CD1c-positive myeloid dendritic cell (primary cell): ENCODE data around the gene CR1L.
"Not testable (repeated sequence)": the region's sequence is repeated elsewhere in the genome, so short reads cannot be mapped to it uniquely, and the experiment has no call there.

ENCODE experiments used
- DNase-seq: peaks from one replicate; pipeline ENCODE4 v3.0.0-alpha.2; 2016; ENCODE audit errors: extremely low spot score

The CR1L gene

DNA sequence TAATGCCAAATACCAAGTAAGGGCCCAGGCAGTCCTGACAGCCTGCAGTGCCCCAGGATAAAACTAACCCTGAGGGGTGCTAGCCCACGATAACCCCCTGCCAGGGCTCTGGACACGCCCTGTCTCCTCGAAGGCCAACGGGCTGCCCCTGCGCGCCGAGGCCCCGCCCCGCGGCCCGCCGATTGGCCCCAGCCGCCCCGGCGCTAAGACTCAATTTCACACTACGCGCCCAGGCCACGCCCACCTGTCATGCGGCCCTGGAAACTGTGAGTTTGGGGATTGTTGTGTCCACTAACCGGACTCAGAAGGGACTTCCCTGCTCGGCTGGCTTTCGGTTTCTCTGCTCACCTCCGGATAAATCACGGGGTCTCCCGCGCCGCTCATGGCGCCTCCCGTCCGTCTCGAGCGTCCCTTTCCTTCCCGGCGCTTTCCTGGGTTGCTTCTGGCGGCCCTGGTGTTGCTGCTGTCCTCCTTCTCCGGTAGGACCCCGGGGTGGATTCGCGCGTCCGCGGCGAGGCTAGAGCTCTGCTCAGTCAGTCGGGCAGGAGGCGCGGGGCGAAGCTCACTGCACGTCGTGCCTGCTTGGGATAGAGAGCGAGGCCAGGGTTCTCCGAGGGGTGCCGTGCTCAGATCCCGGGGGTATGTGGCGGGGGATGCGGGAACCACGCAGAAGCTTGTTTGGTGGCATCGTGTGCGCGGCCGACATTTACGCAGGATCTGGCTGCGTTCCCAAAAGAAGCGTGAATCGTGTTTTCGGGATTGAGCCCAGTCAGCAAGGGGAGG lies at the start of gene CR1L:
TSS of gene CR1L (plus strand) at position 282 of the 783 bp plus-strand sequence. CDS start at position 383, 101 bp downstream.
- peak; percentile 91 for DNase-seq

DNA sequence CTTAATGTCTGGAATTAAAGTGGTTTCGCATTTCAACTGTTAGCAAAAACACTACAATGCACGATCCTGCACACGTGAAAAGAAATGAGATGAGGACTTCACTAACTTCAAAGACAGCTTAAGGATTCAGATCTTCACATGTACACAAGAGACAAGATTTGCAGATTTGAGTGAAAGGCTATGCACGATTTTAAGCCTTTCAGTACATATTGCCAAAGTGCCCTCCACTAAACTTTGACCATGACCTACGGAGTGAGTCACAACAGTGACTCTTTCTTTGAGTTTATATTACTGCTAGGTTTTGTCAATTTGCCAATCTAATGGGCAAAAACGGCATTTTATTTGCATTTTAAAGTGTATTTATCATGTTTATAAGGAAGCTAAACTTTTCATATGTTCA lies 41.2 kb upstream of the CR1L start:
- no peak for DNase-seq

DNA sequence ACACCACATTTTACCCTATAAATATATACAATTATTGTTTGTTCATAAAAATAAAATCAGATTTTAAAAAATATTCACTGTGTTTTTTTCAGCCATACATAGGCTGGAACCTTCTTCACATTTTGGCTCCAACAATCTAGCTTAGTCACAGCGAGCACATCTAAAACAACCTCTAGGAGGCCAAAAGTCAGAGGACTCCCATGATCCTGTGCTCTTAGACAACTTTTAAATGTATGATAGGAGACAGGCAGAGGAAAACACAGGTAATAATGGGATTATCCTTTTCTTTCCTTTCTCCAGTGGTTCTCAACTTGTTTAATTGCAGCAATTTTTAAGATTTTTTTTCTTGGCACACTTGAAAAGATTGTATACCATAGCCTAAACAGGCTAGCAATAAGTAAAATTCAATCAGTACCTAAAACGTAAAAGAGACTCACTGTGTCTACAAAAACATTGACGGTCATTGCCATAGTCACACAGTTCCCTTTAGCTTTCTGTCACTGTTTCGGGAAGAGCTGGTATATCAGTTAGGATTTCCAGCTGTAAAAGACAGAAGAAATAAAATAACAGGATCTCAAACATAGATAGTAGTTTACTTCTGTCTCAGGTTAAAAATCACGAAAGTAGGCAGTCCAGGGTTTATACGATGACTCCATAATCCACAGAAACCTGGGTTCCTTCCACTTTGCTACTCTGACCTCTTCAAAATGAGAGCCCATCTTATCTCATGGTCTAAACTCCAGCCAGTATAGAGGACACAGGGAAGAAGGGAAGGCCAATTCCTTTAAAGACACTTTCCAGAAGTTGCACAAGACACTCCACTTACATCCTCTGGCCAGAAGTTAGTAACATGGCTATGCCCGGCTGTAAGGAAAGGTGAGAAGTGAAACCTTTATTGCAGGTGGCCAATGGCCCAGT lies 39.2 kb upstream of the CR1L start:
- no peak for DNase-seq

DNA sequence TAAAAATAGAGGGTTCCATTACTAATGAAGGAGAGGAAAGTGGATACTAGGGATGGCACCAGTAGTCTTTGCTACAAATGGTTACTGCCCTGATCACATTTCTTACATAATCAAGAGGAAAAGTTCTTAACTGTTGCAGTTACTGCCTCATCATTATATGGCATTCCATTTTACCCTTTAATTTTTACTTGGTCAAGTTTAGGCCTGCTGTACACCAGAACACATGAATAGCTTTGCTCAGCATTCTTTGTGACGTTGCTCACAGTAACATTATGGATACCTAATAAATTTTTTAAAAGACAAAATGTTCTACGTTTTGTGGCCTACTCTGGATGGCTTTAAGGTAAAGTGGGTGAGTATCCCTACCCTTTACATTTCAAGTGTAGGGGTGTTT lies 38.6 kb upstream of the CR1L start:
- DNase-seq, result no peak

DNA sequence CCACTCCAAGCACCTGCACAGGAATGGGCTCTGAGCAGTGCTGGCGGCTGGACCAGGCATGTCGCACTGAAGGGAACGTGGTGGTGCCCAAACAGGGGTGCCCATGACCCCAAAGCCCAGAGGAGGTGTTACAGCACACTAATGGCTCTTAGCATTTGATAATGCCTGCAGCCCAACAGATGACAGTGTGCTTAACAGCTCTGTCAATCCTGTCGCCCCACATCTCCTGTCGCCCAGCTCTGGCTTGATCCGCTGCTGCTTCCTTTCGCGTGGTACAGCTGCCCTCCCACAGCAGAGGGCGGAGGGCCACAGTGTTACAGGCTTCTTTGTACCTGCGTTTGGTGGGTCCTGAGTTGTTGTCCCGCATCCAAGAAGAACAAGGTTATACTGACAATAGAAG lies 32.2 kb upstream of the CR1L start:
- no peak for DNase-seq

DNA sequence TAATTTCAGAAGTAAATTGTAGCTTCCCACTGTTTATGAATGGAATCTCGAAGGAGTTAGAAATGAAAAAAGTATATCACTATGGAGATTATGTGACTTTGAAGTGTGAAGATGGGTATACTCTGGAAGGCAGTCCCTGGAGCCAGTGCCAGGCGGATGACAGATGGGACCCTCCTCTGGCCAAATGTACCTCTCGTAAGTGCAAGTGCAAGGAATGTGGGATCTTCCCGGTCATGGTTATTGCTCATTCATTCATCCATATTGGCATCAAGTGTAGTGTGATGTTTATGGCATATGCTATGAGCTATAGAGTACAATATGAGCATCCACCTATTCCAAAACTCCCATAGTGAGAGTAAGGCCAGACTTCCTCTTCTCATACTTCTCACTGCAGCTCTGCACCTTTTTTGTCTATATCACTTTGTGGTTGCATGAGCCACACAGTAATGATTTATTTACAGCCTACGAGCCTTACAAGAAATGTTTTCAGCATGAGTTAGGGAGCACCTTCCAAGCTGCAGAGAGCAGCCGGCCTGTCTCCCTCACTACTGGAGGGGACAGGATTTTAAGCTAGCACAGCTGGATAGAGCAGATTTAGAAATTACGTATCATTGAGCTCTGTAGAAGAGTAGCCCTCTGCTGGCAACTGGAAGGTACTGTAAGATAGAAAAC lies 24.9 kb upstream of the CR1L start:
- peak; percentile 35 for DNase-seq

DNA sequence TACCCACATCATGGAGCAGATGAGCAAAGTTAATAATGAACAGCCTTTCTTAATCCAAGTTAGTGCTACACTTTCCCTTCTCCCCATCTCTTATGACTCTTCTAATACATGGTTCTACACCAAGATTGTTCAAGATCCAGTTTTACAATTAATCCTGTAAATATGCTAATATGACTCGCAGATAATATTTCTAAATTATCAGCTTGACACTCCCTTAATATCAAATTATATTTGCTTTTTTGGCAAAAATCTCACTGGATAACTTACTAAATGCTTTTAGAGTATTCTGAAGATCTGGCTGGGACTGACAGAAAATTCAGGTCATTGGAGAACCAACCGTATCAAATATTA lies 24.4 kb upstream of the CR1L start:
- no peak for DNase-seq

DNA sequence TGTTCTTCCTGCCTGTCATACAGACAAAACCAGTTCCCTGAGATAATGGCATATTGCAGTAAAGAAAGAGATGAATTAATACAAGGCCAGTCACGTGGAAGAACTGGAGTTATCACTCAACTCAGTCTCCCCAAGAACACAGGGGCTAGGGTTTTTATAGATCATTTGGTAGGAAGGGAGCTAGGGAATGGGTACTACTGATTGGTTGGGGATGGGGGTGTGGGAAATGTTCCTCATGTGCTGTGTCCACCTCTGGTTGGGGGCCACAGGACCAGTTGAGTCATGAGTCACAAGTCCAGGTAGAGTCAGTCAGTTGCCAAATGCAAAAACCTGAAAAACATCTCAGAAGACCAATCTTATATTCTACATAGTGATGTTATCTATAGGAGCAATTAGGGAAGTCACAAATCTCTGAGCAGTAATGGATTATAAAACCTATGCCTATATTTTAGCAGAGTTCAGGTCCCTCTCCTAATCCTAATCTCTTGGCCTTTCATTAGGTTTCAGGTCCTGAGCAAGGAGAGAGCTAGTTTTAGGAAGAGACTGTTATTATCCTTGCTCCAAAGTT lies 19.3 kb upstream of the CR1L start:
- not testable (repeated sequence) for DNase-seq

DNA sequence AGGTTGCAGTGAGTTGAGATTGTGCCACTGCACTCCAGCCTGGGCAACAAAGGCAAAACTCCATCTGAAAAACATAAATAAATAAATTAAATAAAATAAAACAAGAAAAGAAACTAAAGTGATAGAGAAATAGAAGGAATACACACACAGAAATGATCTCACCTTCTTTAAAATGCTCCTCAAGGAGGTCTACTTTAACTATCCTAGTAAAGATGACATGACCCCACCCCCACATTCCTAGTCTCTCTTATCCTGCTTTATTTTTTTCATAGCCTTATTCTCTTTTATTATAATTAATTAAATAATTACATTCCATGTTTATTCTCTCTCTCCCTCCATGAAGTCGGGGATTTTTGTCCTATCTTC lies 18.0 kb upstream of the CR1L start:
- no peak for DNase-seq

DNA sequence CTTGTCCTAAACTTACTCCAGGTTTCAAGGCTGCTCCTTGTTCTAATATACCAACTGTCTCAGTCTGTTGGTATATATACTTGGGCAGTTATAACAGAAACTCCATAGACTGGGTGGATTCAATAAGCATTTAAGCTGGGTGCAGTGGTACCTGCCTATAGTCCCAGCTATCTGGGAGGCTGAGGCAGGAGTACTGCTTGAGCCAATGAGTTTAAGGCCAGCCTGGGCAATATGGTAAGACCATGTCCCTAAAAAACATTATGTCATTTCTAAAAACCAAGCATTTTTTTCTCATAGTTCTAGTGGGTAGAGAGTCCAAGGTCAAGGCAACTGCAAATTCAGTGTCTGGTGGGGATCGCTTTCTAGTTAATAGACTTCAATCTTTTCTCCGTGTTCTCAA lies 17.4 kb upstream of the CR1L start:
- DNase-seq, result no peak

DNA sequence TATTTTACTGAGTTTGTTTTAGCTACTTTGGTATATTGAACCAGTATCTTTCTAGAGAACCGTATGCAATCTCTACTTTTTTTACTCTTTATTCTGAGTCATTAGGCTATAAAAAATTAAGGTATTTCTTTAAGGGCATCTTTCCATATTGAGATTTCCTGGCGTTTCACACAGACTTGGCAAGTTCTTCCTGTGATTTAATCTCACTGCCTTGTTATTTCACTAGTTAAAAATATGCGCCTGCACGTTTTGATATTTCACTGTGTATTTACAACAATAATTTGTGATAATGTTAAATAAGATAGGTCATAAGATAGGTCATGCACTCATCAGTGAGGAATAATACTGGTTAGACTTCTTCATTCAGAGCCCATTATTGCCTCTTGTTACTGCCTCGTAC lies 16.2 kb upstream of the CR1L start:
- no peak for DNase-seq

DNA sequence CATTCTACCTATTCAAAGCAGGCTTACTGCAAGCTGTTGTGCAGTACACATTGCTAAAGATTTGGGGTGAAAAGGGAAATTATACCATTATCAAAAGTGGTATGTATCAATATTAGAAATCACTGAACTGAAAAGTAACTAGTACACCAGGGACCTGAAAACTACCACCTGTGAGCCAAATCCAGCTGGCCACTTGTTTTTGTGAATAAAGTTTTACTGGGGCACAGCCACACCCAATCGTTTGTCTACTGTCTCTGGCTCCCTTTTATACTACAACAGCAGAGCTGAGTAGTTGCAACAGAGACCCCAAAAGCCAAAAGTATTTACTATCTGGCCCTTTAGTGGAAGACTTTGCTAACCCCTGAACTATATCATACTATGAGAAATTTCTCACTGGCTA lies 13.8 kb upstream of the CR1L start:
- no peak for DNase-seq

DNA sequence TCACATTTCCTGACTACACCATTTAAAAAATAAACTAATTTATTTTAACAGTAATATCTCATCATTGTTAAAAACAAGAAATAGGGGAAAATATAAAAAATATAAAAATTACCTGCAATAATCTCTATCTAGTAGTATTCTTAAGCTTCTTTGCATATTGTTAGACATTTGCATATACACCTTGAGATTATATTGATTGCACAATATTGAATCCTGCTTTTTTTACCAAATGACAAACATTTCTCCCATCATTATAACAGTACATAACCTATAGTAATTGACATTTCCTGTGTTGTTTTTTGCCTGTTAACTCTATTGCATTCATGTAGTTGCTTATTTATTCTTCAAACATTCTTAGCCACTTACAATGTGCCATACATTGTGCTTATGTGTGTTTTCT lies 11.7 kb upstream of the CR1L start:
- no peak for DNase-seq

DNA sequence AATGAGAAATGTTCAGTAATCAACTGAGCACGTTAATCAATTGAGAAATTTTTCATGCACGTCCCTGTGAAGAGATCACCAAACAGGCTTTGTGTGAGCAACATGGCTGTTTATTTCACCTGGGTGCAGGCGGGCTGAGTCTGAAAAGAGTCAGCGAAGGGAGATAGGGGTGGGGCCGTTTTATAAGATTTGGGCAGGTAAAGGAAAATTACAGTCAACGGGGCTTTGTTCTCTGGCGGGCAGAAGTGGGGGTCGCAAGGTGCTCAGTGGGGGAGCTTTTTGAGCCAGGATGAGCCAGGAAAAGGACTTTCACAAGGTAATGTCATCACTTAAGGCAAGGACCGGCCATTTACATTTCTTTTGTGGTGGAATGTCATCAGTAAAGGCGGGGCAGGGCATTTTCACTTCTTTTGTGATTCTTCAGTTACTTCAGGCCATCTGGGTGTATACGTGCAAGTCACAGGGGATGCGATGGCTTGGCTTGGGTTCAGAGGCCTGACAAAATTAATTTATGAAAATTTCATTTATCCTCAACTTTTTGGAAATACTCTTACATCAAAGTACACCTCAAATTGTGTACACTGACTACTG lies 11.1 kb upstream of the CR1L start:
- not testable (repeated sequence) for DNase-seq

DNA sequence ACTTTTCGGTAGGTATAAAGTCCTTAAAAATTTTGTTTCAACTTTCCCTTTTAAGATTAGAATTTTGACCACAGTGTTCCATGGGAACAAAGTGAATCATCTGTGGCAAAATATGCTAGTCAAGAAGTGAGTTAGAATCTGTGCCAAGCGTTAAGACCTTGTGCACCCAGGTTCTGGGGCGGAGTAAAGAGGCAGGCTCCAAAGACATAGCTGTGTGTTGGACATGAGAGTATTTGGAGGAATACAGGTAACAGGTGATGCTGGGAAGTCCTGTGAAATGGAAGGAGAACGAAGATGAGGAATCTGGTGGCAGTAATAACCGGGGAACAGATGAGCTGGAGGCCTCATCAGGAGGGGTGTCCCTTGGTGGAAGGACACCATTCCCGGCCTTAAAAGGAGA lies 10.6 kb upstream of the CR1L start:
- DNase-seq, result not testable (repeated sequence)

DNA sequence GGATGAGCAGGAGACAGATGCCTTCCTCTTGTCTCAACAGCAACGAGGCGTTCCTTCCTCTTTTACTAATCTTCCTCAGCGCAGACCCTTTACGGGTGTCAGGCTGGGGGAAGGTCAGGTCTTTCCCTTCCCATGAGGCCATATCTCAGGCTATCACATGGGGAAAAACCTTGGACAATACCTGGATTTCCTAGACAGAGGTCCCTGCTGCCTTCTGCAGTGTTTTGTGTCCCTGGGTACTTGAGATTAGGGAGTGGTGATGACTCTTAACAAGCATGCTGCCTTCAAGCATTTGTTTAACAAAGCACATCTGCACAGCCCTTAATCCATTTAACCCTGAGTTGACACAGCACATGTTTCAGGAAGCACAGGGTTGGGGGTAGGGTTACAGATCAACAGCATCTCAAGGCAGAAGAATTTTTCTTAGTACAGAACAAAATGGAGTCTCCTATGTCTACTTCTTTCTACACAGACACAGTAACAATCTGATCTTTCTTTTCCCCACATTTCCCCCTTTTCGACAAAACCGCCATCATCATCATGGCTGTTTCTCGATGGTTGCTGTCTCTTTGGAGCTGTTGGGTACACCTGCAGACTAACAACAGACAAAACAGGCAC lies 9.3 kb upstream of the CR1L start:
- not testable (repeated sequence) for DNase-seq

DNA sequence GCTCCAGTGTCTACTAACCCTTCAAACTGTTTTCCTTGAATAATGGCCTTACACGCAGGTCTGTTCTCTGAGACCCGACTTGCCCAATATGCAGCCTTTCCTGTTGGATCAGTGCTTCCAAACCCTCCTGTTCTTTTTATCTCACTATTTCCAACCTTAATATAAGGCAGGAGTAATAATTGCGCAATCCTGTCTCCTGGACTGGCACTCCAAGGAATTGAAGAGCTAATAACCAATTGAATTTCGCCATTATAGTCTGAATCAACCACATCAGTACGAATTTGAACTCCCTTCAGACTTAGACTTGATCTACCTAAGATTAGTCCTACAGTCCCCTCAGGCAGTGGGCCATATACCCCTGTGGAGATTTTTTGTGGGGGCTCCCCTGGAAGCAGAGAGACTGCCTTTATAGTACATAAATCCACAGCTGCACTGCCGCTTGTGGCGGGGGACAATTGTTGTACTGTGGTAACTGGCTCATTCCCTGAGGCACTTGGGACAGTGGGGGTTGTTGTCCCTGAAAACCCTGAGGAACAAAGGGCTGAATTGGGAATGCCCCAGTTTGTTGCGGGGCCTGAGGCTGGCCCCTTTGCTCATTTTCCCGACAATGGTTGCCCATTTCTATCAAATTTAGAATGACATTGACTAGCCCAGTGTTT lies 6.3 kb upstream of the CR1L start:
- not testable (repeated sequence) for DNase-seq

DNA sequence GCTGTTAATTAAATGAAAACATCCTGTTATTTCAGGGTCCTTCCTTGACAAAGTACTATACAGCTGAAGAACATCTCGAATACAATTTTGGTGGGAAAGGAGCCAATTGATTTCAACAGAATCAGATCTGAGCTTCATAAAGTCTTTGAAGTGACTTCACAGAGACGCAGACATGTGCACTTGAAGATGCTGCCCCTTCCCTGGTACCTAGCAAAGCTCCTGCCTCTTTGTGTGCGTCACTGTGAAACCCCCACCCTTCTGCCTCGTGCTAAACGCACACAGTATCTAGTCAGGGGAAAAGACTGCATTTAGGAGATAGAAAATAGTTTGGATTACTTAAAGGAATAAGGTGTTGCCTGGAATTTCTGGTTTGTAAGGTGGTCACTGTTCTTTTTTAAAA lies 5.6 kb upstream of the CR1L start:
- DNase-seq, result not testable (repeated sequence)

DNA sequence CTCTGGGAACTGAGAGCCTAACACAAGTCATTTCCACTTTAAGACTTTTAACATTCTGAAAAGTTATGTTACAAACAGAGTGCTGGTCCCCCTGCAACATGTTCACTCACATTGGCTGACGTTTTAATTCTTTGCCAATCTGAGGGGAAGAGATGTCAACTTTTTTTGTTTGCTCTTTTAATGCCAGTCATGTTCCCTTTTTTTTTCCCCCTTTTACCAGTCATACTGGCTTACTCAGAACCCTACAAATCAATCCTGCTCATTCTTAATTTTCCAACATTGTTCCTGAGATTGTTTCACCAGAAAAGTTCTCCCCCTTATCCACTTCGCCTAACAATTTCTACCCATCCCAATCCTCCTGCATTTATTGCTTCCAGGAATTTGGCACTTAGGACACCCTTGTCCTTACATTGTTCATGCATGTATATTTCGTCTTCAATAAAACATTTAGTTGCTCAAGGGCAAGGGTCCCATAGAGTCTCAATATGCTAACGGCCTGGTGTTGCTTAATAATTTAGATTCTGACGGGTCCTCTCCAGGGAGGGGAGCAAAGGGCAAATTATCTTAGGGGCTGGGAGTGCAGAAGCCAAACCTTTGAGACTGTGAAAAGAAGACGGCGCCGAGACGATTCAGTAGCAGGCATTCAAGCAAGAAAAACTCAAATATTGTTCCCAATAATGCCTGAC lies 624 bp upstream of the CR1L start:
- no peak for DNase-seq

DNA sequence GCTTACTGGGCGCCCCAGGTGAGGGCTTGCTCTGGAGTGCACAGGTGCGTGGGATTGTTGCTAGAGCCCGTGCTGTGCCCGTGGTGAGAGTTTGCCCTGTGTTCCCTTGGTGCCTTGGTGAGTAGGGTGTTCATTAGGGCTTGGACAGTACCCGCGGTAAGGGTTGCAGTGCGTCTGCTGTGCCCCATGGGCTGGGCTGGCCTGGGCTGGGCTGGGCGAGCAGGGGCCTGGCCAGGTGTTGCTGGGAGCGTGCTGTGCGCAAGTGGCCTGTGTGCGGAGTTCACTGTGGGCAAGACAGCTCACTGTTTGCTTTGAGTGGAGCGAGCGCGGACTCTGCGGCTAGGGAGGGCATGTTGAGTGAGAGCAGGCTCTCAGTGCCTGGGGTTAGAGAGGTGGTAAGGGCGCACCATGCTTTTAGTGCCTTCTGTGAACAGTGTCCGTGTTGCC lies 725 bp downstream of the CR1L start:
- no peak for DNase-seq
